Fibroblast of lung (primary cell): ENCODE data around the gene LY6G6C. TPM values are rescaled to one million over a fixed set of nuclear protein-coding genes. Genes with fewer than 3 reads are reported as not detected.
A peak's percentile ranks its signal among the peaks of the same experiment; 100 is the strongest.

Source experiments
- DNase-seq, 2 donors: peaks; one replicate each; pipeline versions ENCODE4 v3.0.0 to v3.0.0-alpha.2; 2010; ENCODE audit warnings: low read depth in 2 of 2
- H2AFZ ChIP-seq: 2 replicates; pipeline ENCODE4 v1.5.1; 2012; ENCODE audit warnings: low read length, control low read depth, inconsistent platforms
- H3K27ac ChIP-seq: 2 replicates; pipeline ENCODE4 v1.5.1; 2011; ENCODE audit warnings: low read length, control low read depth; ENCODE audit not compliant: insufficient read depth
- H3K27me3 ChIP-seq: 2 replicates; pipeline ENCODE4 v1.5.1; 2011; ENCODE audit warnings: mild to moderate bottlenecking, low read length; ENCODE audit not compliant: control insufficient read depth, insufficient read depth
- H3K36me3 ChIP-seq: 2 replicates; pipeline ENCODE4 v1.5.1; 2011; ENCODE audit warnings: low read length; ENCODE audit not compliant: control insufficient read depth, insufficient read depth
- H3K4me1 ChIP-seq: 2 replicates; pipeline ENCODE4 v1.5.1; 2011; ENCODE audit warnings: low read length; ENCODE audit not compliant: control insufficient read depth, insufficient read depth; ENCODE audit errors: extremely low read depth
- H3K4me2 ChIP-seq: 2 replicates; pipeline ENCODE4 v1.5.1; 2011; ENCODE audit warnings: low read length, control low read depth; ENCODE audit not compliant: insufficient read depth; ENCODE audit errors: extremely low read depth
- H3K4me3 ChIP-seq, 4 experiments: fragments of 200-600 bp in 1 of 4; sonication (generic) in 1 of 4; replicated peaks in 1 of 4; 2 replicates each; pipeline ENCODE4 v1.5.1; 2011 to 2016; ENCODE audit warnings: low read length in 4 of 4, low read depth in 3 of 4, mild to moderate bottlenecking in 3 of 4, control low read depth in 2 of 4, inconsistent platforms in 1 of 4, mixed read lengths in 1 of 4; ENCODE audit not compliant: insufficient read depth in 1 of 4; ENCODE audit errors: control extremely low read depth in 1 of 4
- H3K79me2 ChIP-seq: 2 replicates; pipeline ENCODE4 v1.5.1; 2012; ENCODE audit warnings: mild to moderate bottlenecking, low read length, inconsistent platforms; ENCODE audit not compliant: control insufficient read depth, insufficient read depth
- H3K9ac ChIP-seq: 2 replicates; pipeline ENCODE4 v1.5.1; 2011; ENCODE audit warnings: mild to moderate bottlenecking, low read length, control low read depth; ENCODE audit not compliant: insufficient read depth
- H3K9me3 ChIP-seq: 2 replicates; pipeline ENCODE4 v1.5.1; 2012; ENCODE audit warnings: low read depth, low read length; ENCODE audit not compliant: control insufficient read depth, insufficient read depth
- H4K20me1 ChIP-seq: 2 replicates; pipeline ENCODE4 v1.5.1; 2011; ENCODE audit warnings: low read length; ENCODE audit not compliant: control insufficient read depth, insufficient read depth; ENCODE audit errors: extremely low read depth
- CTCF ChIP-seq, 2 donors: IDR thresholded peaks in 1 of 2; conservative IDR thresholded peaks in 1 of 2; 1 replicate in 1 of 2; 2 replicates in 1 of 2; pipeline ENCODE4 v1.5.1; 2011 to 2012; ENCODE audit warnings: low read length in 2 of 2, control low read depth in 1 of 2, inconsistent platforms in 1 of 2, low read depth in 1 of 2, mild to moderate bottlenecking in 1 of 2
- EZH2 ChIP-seq: IDR thresholded peaks from 2 replicates; pipeline ENCODE4 v1.5.1; 2012; ENCODE audit warnings: low read length, control low read depth, mild to moderate bottlenecking; ENCODE audit errors: missing control alignments
- polyA plus RNA-seq, 2 donors: library from polyadenylated mRNA; depleted of rRNA in 1 of 2; stranded (reverse) in 1 of 2; unstranded in 1 of 2; fragments of >200 nt; gene quantifications; 2 replicates each; pipeline ENCODE4 v1.2.1, GENCODE V29; 2011 to 2012; ENCODE audit warnings: missing spikeins in 1 of 2
- total RNA-seq: library from RNA; depleted of rRNA; stranded (reverse); fragments of >200 nt; gene quantifications from 2 replicates; pipeline ENCODE4 v1.2.1, GENCODE V29; 2014

LY6G6C gene
- total and polyA plus RNA-seq, 2 donors (not counting 1 experiment from before 2014, with no cell fraction given), result not detected

GRCh38 chr6:31691078-31691463, 30.5 kb downstream of the LY6G6C start:
- no peaks in the 10 kb centered on the region for H3K27me3 ChIP-seq
- H3K79me2 ChIP-seq, result no peaks in the 10 kb centered on the region
- H4K20me1 ChIP-seq, result no peaks in the 10 kb centered on the region
- peaks cover 34% of the 10 kb centered on the region for H3K36me3 ChIP-seq
- no peaks in the 10 kb centered on the region for H3K4me1 ChIP-seq
- DNase-seq, result no peak
- no peaks in the 10 kb centered on the region for H3K9me3 ChIP-seq
- H3K4me3 ChIP-seq, result no peak overlapping the region
- no peak overlapping the region for H3K4me2 ChIP-seq
- H3K27ac ChIP-seq, result no peak overlapping the region
- H3K9ac ChIP-seq, result no peak overlapping the region
- no peak overlapping the region for H2AFZ ChIP-seq
- no peak for TF ChIP-seq CTCF (conservative IDR thresholded peaks at IDR 0.05 in 1 of 2, IDR thresholded peaks at IDR 0.05 in 1 of 2; ENCODE audit: low read depth in 1 of 2, low read length in 2 of 2)
- TF ChIP-seq EZH2, result no peak

GRCh38 chr6:31690231-31691077, 31.1 kb downstream of the LY6G6C start:
- Histone ChIP-seq H3K4me1 (no peaks in the 10 kb centered on the region), H4K20me1 (no peaks in the 10 kb centered on the region), H3K4me3 (no peak overlapping the region), H2AFZ (no peak overlapping the region), H3K27ac (no peak overlapping the region), H3K27me3 (no peaks in the 10 kb centered on the region), H3K36me3 (peaks cover 36% of the 10 kb centered on the region), H3K4me2 (no peak overlapping the region), H3K79me2 (no peaks in the 10 kb centered on the region), H3K9me3 (no peaks in the 10 kb centered on the region), H3K9ac (no peak overlapping the region)
- TF ChIP-seq CTCF (conservative IDR thresholded peaks at IDR 0.05 in 1 of 2, IDR thresholded peaks at IDR 0.05 in 1 of 2; ENCODE audit: low read depth in 1 of 2, low read length in 2 of 2) (no peak), EZH2 (no peak)
- DNase-seq, result no peak

- Histone ChIP-seq H3K36me3 (peaks cover 32% of the 10 kb centered on the region), H3K79me2 (no peaks in the 10 kb centered on the region), H3K27ac (no peak overlapping the region), H3K4me3 (no peak overlapping the region), H3K4me2 (no peak overlapping the region), H3K4me1 (no peaks in the 10 kb centered on the region), H4K20me1 (no peaks in the 10 kb centered on the region), H3K27me3 (no peaks in the 10 kb centered on the region), H2AFZ (no peak overlapping the region), H3K9me3 (no peaks in the 10 kb centered on the region), H3K9ac (no peak overlapping the region)
- no peak for TF ChIP-seq EZH2
- TF ChIP-seq CTCF (conservative IDR thresholded peaks at IDR 0.05 in 1 of 2, IDR thresholded peaks at IDR 0.05 in 1 of 2; ENCODE audit: low read depth in 1 of 2, low read length in 2 of 2), result peak; percentile 23 to 46
- no peak for DNase-seq
Observed at GRCh38 chr6:31689249-31690110, 32.1 kb downstream of the LY6G6C start.
